HUES48 (cell line): ENCODE measurements around the gene HEATR5B.
"Not testable (repeated sequence)": the region's sequence is repeated elsewhere in the genome, so short reads cannot be mapped to it uniquely, and the experiment has no call there.

Source experiments
- H3K27ac ChIP-seq: one replicate; pipeline ENCODE4 v1.7.0; 2013; ENCODE audit warnings: low read depth, low read length, inconsistent platforms
- H3K27me3 ChIP-seq: 2 replicates; pipeline ENCODE4 v1.6.1; 2013; ENCODE audit warnings: mild to moderate bottlenecking, low read length; ENCODE audit not compliant: control insufficient read depth, insufficient read depth
- H3K36me3 ChIP-seq: 2 replicates; pipeline ENCODE4 v1.6.1; 2013; ENCODE audit warnings: low read length; ENCODE audit not compliant: control insufficient read depth, insufficient read depth
- H3K4me1 ChIP-seq: 2 replicates; pipeline ENCODE4 v1.6.1; 2013; ENCODE audit warnings: mild to moderate bottlenecking, low read length; ENCODE audit not compliant: control insufficient read depth, insufficient read depth
- H3K4me3 ChIP-seq: 2 replicates; pipeline ENCODE4 v1.5.1; 2013; ENCODE audit warnings: mild to moderate bottlenecking, low read depth, low read length
- H3K9ac ChIP-seq: 2 replicates; pipeline ENCODE4 v1.6.1; 2013; ENCODE audit warnings: mild to moderate bottlenecking, low read depth, low read length, moderate library complexity
- H3K9me3 ChIP-seq: 2 replicates; pipeline ENCODE4 v1.6.1; 2013; ENCODE audit warnings: low read length; ENCODE audit not compliant: control insufficient read depth, insufficient read depth

The HEATR5B gene

GRCh38 chr2:36982467-36982866, 101.7 kb downstream of the HEATR5B start:
- Histone ChIP-seq H3K4me1 (no peaks in the 10 kb centered on the region), H3K9ac (no peak overlapping the region), H3K27me3 (no peaks in the 10 kb centered on the region), H3K36me3 (no peaks in the 10 kb centered on the region), H3K4me3 (no peak overlapping the region), H3K27ac (no peak overlapping the region), H3K9me3 (no peaks in the 10 kb centered on the region)

GRCh38 chr2:36981911-36982310, 102.3 kb downstream of the HEATR5B start:
- Histone ChIP-seq H3K4me1 (no peaks in the 10 kb centered on the region), H3K9me3 (no peaks in the 10 kb centered on the region), H3K4me3 (no peak overlapping the region), H3K27ac (no peak overlapping the region), H3K27me3 (no peaks in the 10 kb centered on the region), H3K9ac (no peak overlapping the region), H3K36me3 (no peaks in the 10 kb centered on the region)

GRCh38 chr2:36979007-36979406, 105.2 kb downstream of the HEATR5B start:
- not testable (repeated sequence) for H3K36me3 ChIP-seq, H3K9ac ChIP-seq, H3K9me3 ChIP-seq, H3K4me3 ChIP-seq, H3K27ac ChIP-seq, H3K27me3 ChIP-seq, H3K4me1 ChIP-seq

- no peak overlapping the region for H3K9ac ChIP-seq
- H3K4me3 ChIP-seq = no peak overlapping the region
- H3K4me1 ChIP-seq = peaks cover 7% of the 10 kb centered on the region; the same call in 1 of the 2 replicates
- H3K27me3 ChIP-seq = no peaks in the 10 kb centered on the region
- no peaks in the 10 kb centered on the region for H3K9me3 ChIP-seq
- no peak overlapping the region for H3K27ac ChIP-seq
- no peaks in the 10 kb centered on the region for H3K36me3 ChIP-seq
Measured at GRCh38 chr2:36976065-36976464, 108.1 kb downstream of the HEATR5B start.

GRCh38 chr2:36975306-36975705, 108.9 kb downstream of the HEATR5B start:
- Histone ChIP-seq H3K27me3 (no peaks in the 10 kb centered on the region), H3K4me3 (no peak overlapping the region), H3K9ac (no peak overlapping the region), H3K4me1 (peaks cover 7% of the 10 kb centered on the region; the same call in 1 of the 2 replicates), H3K9me3 (no peaks in the 10 kb centered on the region), H3K27ac (no peak overlapping the region), H3K36me3 (no peaks in the 10 kb centered on the region)

GRCh38 chr2:36973320-36973719, 110.9 kb downstream of the HEATR5B start:
- no peaks in the 10 kb centered on the region for H3K9me3 ChIP-seq
- H3K27ac ChIP-seq = no peak overlapping the region
- H3K4me1 ChIP-seq = peaks cover 11% of the 10 kb centered on the region
- H3K36me3 ChIP-seq = no peaks in the 10 kb centered on the region
- H3K4me3 ChIP-seq = no peak overlapping the region
- no peak overlapping the region for H3K9ac ChIP-seq
- no peaks in the 10 kb centered on the region for H3K27me3 ChIP-seq

GRCh38 chr2:36971990-36972389, 112.2 kb downstream of the HEATR5B start:
- Histone ChIP-seq H3K36me3 (no peaks in the 10 kb centered on the region), H3K27ac (no peak overlapping the region), H3K9me3 (no peaks in the 10 kb centered on the region), H3K9ac (no peak overlapping the region), H3K4me1 (peaks cover 24% of the 10 kb centered on the region), H3K27me3 (no peaks in the 10 kb centered on the region), H3K4me3 (no peak overlapping the region)

GRCh38 chr2:36967236-36967876, 116.8 kb downstream of the HEATR5B start:
- H3K9me3 ChIP-seq = no peaks in the 10 kb centered on the region
- peak overlapping the region; percentile 42 for H3K27ac ChIP-seq
- H3K9ac ChIP-seq = peak overlapping the region; percentile 44; the same call in 1 of the 2 replicates
- no peaks in the 10 kb centered on the region for H3K36me3 ChIP-seq
- H3K4me3 ChIP-seq = peak overlapping the region; percentile 77
- peaks cover 40% of the 10 kb centered on the region for H3K4me1 ChIP-seq
- H3K27me3 ChIP-seq = no peaks in the 10 kb centered on the region

- Histone ChIP-seq H3K27ac (peak within 1 kb of the TSS; percentile 97), H3K4me1 (peaks cover 48% of the 10 kb centered on the region), H3K4me3 (peak within 1 kb of the TSS; percentile 93), H3K36me3 (no peaks in the 10 kb centered on the region), H3K27me3 (no peaks in the 10 kb centered on the region), H3K9ac (peak within 1 kb of the TSS; percentile 79), H3K9me3 (no peaks in the 10 kb centered on the region)
Measured at GRCh38 chr2:36966370-36967235, 117.6 kb downstream of the HEATR5B start, which contains the start of gene STRN. Gene STRN (minus strand): TSS chr2:36966536. CDS start chr2:36966463, 73 bp downstream.

- peak overlapping the region; percentile 93 for H3K4me3 ChIP-seq
- peak overlapping the region; percentile 97 for H3K27ac ChIP-seq
- H3K36me3 ChIP-seq = no peaks in the 10 kb centered on the region
- H3K9ac ChIP-seq = peak overlapping the region; percentile 79
- H3K27me3 ChIP-seq = no peaks in the 10 kb centered on the region
- no peaks in the 10 kb centered on the region for H3K9me3 ChIP-seq
- peaks cover 52% of the 10 kb centered on the region for H3K4me1 ChIP-seq
Measured at GRCh38 chr2:36965751-36966369, 118.3 kb downstream of the HEATR5B start.

GRCh38 chr2:36965206-36965605, 119.0 kb downstream of the HEATR5B start:
- Histone ChIP-seq H3K27ac (peak overlapping the region; percentile 97), H3K9ac (peak overlapping the region; percentile 62; the same call in 1 of the 2 replicates), H3K27me3 (no peaks in the 10 kb centered on the region), H3K4me3 (peak overlapping the region; percentile 93), H3K36me3 (no peaks in the 10 kb centered on the region; the same call in 1 of the 2 replicates), H3K9me3 (no peaks in the 10 kb centered on the region), H3K4me1 (peaks cover 58% of the 10 kb centered on the region)
